ENCODE measurements around the gene P2RY2.

- no peak for TF ChIP-seq GATA3 (IDR thresholded peaks at IDR 0.05; ENCODE audit: low read depth, low read length)
- no peak for TF ChIP-seq GATA2 (IDR thresholded peaks at IDR 0.05; ENCODE audit: low read depth, low read length)
Observed at GRCh38 chr11:73243093-73243485, 25.0 kb downstream of the P2RY2 start.
